ENCODE data around the gene CLEC4M.

DNA sequence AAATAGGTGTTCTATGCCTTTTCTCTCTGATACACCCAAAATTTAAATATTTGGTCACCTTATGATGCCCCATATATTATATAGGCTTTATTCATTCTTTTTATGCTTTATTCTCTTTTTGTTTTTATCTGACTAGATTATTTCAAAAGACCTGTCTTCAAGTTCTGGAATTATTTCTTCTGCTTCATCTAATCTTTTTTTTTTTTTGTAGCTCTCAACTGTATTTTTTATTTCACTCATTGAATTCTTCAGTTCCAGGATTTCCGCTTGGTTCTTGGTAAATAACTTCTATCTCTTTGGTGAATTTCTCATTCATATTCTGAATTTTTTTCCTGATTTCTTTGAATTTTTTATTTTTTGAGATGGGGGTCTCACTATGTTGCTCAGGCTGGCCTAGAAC, 3.9 kb upstream of the CLEC4M start:
- TF ChIP-seq POLR2A (IDR thresholded peaks at IDR 0.05) = no peak
- TF ChIP-seq, protein P1, sequence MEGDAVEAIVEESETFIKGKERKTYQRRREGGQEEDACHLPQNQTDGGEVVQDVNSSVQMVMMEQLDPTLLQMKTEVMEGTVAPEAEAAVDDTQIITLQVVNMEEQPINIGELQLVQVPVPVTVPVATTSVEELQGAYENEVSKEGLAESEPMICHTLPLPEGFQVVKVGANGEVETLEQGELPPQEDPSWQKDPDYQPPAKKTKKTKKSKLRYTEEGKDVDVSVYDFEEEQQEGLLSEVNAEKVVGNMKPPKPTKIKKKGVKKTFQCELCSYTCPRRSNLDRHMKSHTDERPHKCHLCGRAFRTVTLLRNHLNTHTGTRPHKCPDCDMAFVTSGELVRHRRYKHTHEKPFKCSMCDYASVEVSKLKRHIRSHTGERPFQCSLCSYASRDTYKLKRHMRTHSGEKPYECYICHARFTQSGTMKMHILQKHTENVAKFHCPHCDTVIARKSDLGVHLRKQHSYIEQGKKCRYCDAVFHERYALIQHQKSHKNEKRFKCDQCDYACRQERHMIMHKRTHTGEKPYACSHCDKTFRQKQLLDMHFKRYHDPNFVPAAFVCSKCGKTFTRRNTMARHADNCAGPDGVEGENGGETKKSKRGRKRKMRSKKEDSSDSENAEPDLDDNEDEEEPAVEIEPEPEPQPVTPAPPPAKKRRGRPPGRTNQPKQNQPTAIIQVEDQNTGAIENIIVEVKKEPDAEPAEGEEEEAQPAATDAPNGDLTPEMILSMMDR (IDR thresholded peaks at IDR 0.05) = no peak
